ENCODE results near the gene DIAPH2. TPM values are rescaled to one million over a fixed set of nuclear protein-coding genes. Genes with fewer than 3 reads are reported as not detected.

DIAPH2 gene
- total RNA-seq, 1 donor from 2014 or later, result 11.0 TPM

DNA sequence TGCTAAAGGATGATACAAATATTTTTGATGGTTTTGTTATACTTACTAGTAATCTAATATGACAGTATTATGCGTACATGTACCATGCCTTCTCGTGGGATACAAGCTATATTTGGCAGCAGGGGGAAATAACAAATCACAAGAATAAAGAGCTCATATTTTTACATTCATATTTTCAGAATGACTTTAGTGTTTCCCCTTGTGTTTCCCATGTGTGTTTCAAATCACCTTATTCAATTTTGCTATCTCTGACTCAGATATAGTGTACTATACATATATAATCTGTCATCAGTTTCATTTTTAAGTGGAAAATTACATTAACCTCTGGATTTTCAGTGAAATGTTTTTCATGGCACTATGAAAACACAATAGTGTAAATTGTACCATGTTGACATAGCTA, 345.8 kb downstream of the DIAPH2 start:
- FAIRE-seq (no peak), DNase-seq (ENCODE audit: low spot score in 2 of 2) (no peak)

DNA sequence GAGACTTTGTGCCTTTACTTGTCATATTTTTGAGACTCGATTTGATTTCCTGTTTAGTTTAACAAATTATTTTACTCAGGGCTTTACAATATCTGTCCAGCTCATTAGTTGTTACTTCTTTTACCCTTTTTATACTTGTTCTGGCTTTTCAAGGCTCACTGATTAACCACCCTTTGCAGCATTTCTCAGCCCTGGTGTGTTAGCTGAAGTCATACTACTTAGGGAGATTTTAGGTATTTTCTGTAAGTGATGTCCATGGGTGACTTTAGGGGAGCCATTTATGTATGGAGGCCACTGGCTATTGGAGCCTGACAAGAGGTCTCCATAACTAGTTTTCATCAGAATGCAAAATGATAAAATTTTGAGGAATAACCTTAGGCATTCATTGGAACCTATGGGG, 346.3 kb downstream of the DIAPH2 start:
- no peak for FAIRE-seq
- no peak for DNase-seq (ENCODE audit: low spot score in 2 of 2)

DNA sequence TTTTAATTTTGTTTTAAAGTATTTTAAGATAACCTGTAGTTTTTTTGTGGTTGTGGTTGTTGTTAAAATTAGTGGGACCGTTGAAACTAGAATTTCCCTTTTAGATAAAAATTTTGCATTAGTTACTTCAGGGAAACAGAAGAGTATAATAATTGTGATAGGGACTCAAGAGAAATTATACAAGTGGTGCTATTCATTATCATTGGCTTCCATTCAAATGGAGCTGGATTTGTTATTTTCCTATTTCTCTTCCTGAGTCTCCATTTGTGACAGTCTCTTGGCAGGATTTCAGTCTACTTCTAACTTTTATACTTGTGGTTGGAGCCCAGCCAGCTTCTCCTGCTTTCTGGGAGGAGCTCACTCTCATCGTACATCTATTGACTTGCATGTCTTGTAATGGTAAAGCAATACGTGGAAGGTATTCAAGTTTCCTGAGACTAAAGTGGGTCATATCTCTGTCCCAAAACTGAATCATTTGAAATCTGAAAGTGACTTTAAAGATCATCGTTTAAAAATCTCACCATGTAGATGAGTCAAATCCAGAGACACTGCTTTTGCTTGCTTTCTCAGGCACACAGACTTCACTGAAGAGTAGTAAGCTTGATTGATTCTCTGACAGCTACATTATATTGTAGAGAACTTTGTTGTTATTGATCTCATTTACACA, 354.9 kb downstream of the DIAPH2 start:
- FAIRE-seq (no peak), DNase-seq (ENCODE audit: low spot score in 2 of 2) (no peak)

DNA sequence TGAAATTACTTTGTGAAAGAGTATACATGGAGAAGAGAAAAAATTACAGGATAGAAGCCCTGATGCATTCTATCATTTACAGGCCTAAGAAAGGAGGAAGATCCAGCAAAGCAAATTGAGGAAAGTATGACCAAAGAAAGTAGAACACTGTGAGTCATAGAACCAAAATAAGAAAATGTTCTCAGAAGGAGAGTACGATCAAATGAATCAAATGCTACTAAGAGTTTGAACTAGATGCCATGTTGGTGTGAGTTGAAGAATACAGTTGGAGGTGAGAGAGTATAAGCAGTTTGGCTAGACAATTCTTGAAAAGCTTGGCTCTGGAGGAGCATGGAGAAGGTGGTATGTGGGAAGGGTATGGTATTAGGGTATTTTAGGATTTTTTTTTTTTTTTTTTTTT, 360.8 kb downstream of the DIAPH2 start:
- no peak for DNase-seq (ENCODE audit: low spot score in 2 of 2)
- FAIRE-seq, result no peak

DNA sequence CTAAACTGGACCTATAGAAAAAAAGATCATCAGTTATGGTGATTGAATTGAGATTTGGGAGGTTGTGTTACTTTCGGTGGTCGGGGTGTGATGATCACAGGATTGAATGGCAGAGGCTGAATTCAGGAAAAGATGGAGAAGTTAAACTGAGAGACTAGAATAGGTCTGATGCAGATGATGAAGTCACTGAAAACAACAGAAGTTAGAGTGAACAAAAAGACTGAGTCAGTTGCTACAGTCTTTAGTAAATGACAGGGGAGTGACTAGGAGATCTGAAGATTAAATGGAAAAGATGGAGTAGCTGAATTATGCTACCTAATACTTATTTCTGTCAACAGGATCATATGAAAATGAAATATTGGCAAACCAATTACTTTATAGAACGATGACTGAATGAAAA, 362.2 kb downstream of the DIAPH2 start:
- no peak for DNase-seq (ENCODE audit: low spot score in 2 of 2)
- no peak for FAIRE-seq

DNA sequence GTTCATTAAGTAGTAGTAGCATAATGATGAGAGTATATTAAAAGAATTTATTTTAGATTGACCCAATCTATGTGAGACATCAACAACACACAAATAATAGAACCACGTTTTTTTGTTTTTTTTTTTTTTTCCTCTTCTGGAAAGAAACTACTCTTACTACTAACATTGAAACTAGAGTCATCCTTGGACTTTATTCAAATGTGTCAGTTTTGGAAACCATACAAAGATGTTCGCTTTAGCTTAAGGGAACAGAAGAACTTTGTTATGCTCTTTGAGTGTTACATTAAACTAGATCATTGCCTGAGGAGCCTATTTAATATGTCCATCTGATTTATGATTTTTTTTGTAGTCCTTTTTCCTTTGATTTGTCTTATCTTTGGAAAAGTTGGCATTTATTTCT, 365.8 kb downstream of the DIAPH2 start:
- FAIRE-seq, result no peak
- DNase-seq (ENCODE audit: low spot score in 2 of 2), result no peak

DNA sequence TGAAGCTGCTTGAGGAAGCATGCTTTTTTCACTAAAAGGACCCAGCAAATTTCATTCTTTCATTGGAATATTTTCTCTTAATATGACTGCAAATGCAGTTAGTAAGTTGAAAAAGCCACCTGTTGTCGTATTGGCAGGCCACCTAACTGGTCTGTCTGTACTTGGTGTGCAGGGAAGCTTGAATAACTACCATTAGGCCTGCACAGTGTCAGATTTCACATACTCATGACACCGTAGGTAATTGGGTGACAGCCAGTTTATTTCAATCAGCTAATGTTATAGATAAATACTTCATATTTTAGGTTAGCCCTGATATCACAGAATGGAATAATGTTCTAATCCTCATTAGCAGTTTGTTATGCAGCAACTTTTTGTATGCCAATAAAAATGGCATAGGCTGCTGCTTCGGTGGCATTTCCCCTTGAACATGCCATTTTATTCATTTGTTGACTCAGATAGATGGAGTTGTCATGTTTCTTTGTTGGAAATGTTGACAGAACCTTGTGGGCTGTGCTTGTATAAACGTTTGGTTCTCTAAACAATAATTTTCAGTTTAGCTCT, 372.8 kb downstream of the DIAPH2 start:
- no peak for FAIRE-seq
- no peak for DNase-seq (ENCODE audit: low spot score in 2 of 2)

DNA sequence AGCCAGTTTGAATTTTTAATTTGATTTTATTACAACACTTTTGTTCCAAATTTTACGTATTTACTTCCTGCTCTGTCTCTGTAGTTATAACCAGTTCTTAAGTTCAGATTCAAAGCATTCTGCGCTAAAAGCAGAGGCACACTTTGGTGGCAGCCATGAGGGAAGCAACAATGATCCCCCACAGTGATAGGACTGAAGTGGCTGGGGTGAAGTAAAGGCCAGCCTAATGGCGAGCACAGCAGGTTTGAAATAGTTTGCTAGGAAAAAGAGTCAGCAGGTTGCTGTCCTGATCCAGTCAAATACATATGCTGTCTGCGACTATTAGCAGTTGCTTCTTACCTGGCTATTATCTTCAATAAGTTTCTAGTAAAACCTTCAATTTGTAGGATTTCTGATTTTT, 375.4 kb downstream of the DIAPH2 start:
- no peak for FAIRE-seq
- no peak for DNase-seq (ENCODE audit: low spot score in 2 of 2)

DNA sequence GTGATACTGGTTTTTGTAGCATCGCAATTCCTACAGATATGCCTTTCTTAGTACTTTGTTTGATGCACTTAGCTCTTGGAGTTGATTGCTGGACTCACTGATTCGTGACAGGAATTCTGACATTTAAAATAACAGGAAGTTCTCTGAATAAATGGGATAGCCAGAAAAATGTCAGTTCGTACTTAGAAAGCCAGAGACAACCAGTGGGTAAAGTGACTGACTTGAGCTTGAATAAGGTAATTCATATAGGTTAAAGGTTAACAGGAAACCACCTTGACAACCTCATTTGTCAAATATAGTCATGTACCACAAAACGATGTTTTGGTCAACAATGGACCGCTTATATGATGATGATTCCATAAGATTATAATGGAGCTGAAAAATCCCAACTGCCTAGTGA, 380.4 kb downstream of the DIAPH2 start:
- no peak for FAIRE-seq
- DNase-seq (ENCODE audit: low spot score in 2 of 2), result no peak

DNA sequence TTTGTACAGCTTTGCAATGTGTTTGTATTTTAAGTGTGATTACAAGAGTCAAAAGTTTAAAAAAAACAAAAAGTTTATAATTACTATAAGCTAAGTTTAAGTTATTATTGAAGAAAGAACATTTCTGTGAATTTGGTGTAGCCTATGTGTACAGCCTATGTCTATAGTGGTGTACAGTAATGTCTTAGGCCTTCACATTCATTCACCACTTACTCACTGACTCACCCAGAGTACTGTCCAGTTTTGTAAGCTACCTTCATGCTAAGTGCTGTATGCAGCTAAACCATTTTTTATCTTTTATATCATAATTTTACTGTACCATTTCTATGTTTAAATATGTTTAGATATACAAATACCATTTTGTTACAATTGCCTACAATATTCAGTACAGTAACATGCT, 381.3 kb downstream of the DIAPH2 start:
- no peak for FAIRE-seq
- DNase-seq (ENCODE audit: low spot score in 2 of 2), result no peak

DNA sequence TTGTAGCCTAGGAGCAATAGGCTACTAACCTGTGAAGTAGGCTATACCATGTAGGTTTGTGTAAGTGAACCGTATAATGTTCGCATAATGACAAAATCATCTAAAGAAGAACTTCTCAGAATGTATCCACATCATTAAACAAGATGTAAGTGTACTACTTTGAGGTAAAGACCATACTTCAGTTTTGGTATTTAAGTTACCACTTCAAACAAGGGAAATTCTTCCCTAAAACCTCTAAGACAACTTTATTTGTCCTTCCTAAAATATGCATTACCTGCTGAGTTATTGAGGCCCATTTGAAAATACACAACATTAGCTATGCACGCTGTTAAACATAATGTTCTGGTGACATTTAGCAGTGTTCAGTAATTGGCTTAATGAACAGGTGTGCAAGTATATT, 381.7 kb downstream of the DIAPH2 start:
- DNase-seq (ENCODE audit: low spot score in 2 of 2), result no peak
- FAIRE-seq, result no peak

DNA sequence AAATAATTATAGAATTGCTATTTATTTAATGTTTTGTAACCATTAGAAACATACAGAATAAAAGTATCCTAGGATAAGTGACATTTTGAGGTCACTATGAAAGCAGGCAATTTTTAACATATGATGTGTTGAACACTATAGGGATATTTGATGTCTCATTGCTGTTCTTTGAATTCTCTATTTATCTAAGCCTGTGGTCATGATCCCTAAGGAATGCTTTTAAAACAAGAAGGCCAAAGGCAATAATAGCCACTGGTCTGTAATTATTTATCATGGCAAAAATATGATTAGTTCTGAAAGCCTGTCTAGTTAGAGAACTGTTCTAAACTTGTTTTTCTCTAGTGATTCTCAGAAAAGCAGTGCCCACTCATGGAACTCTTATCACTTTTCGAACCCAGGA, 385.7 kb downstream of the DIAPH2 start:
- FAIRE-seq (no peak), DNase-seq (ENCODE audit: low spot score in 2 of 2) (no peak)

DNA sequence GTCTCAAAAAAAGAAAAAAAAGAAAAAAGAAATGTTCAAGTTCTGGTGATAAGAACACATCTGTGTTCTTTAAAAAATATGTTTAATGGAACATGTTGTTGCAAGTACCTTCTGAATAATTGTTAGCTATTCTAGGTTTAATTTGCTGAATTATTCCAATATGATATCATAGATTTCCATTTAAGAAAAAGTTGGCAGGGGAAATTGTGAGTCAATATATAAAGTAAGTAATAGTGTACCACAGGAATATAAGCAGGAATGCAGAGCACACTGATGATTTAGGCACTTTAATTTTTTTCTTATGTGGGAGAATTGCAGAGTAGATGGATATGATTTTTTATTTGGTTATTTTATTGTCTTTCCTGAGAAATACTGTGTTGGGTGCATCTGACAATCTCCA, 389.8 kb downstream of the DIAPH2 start:
- FAIRE-seq, result no peak
- DNase-seq (ENCODE audit: low spot score in 2 of 2), result no peak

DNA sequence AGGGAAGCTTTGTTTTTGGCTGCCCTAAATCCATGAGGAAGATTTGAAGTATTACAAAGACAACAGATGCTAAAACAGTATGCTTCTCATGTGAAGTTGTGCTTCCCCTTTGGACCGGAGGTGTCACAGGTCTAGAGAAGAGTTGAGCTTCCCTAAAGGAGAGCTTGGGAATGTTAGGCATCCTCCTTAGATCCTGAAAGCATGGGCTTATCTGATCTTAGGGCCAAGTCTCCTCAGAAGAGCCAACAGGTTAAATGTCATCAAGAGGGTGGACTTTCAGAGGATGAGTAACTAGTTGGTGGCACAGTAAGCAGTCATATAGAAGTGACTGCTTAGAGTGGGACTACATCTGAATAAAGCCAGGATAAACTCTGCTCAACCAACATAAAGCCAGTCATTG, 404.5 kb downstream of the DIAPH2 start:
- FAIRE-seq (no peak), DNase-seq (ENCODE audit: low spot score in 2 of 2) (no peak)

DNA sequence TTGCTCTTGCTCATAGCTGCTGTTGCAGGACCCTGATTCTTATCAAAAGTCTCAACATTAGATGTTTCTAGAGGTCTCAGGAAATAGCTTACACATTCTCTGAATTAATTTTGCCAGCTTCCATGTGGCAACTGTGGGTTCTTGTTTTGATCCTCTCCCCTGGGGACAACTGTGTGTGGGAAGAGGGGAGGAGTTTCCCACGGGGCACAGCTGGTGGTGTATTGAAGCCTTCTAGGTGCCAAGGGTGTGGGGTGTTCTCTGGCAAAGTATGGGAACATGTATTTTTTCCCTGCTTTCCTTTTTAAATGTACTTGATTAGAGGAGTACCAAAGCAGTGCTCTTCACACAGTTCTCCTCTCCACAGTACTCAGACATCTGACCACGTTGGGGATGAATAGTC, 411.7 kb downstream of the DIAPH2 start:
- DNase-seq (ENCODE audit: low spot score in 2 of 2) (no peak), FAIRE-seq (no peak)

DNA sequence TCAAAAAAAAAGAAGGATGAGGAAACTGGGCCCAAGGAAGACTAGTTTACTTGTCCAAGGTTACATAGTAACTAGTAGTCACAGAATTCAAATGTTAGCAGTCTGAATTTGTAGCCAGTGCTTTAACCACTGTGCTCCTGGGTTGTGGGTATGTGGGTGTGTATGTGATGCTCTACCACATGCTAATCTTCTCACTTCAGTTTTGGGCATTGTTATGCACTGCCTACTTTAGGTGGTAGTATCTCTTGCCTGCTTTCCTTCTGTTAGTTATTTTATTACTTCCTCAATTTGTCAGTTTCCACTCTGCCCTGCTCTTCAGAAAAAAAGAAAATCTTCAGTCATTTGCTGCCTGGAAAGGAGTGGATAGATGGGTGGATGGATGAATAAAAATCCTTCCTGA, 418.3 kb downstream of the DIAPH2 start:
- DNase-seq (ENCODE audit: low spot score in 2 of 2) (no peak), FAIRE-seq (no peak)

DNA sequence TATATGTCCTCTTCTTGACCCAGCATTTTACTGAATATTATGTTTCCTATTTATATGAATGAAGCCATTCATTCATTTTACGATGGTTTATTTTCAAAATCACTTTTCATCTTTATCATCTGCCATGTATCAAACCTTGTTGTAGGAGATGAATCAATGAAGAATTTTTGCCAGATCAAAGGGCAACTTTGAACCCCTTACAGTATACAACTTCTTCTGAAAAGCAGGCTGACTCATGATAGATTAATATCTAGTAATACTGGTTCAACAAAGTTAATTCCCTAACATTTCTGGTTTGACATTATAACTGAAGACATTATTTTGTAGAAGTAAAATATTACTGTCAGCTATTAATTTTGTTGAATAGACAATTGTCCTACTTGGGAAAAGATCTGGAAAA, 425.1 kb downstream of the DIAPH2 start:
- FAIRE-seq, result no peak

DNA sequence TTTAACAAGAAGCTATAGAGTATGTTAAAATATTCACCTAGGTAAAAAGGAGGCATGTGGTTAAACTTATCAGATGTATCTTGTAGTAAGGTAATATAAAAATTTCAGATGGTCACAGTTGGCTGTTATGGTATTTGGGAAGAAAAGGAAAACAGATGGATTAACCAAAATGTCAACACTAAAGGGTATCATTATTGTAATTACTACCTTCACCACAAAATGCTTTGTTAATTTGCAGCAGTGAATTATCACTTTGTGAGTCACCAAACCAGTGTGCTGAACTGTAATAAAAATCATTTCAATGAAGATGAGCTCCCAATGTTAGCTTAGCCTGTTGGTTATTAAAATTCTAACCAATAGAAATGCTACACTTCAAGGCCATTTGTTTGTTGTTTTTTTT, 432.9 kb downstream of the DIAPH2 start:
- DNase-seq (ENCODE audit: low spot score in 2 of 2) (no peak), FAIRE-seq (no peak)

More for the DNA sequence above, 425.1 kb downstream of the DIAPH2 start:
- no peak for DNase-seq (ENCODE audit: low spot score in 2 of 2)

DNA sequence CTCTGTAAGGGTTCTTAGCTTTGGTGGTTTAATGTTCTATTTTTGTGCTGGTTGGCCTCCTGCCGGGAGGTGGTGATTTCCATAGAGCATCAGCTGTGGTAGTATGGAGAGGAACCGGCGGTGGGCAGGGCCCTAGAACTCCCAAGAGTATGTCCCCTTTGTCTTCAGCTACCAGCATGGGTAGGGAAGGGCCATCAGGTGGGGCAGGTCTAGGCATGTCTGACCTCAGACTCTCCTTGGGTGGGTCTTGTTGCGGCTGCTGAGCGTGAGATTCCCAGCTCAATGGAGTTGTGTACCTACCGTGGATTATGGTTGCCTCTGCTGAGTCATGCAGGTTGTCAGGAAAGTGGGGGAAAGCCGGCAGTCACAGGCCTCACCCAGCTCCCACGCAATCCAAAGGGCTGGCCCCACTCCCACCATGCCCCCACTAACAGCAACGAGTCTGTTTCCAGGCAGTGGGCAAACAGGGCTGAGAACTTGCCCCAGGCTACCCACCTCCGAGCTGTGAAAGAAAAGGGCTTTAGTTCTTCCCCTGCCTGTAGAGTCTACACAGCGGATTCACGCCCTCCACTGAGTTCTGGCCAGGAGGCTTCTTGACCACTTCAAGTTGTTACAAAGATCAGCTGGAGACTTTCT, 434.9 kb downstream of the DIAPH2 start:
- no peak for FAIRE-seq
- no peak for DNase-seq (ENCODE audit: low spot score in 2 of 2)

DNA sequence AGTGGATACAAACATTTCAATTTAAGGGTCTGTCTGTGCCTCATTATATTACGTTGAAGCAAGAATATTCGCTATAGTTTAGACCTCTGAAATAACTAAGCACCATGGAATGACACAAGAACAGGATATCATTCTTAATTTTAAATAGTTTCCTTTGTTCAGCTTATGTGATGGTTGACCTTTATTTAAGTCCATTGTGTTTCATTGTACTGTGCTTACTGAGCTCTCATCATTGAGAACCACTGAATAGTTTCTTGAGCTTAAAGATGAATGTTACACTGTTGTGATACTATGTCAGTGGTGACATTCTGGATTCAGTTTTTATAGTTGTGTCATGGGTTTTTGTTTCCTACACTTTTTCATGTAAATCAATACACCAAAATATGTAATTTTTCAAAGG, 438.4 kb downstream of the DIAPH2 start:
- DNase-seq (ENCODE audit: low spot score in 2 of 2), result no peak
- no peak for FAIRE-seq

DNA sequence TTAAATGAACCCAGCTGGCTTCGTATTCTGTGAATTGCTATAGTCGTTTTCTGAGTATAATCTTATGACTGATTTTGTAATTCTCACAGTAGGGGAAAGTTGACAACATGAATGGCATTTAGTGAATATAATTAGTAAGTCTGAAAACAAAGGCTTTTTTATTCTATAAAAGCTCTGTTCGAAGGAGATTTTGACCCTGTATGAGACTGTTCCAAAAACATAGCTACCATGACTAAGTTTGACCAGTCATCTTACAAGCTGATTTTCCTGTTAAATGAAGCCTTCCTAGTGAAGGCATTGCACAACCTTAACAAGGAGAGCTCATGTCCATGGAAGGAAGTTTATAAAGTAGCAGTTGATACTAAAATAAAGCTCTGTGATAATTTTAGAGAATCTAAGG, 441.4 kb downstream of the DIAPH2 start:
- no peak for FAIRE-seq

DNA sequence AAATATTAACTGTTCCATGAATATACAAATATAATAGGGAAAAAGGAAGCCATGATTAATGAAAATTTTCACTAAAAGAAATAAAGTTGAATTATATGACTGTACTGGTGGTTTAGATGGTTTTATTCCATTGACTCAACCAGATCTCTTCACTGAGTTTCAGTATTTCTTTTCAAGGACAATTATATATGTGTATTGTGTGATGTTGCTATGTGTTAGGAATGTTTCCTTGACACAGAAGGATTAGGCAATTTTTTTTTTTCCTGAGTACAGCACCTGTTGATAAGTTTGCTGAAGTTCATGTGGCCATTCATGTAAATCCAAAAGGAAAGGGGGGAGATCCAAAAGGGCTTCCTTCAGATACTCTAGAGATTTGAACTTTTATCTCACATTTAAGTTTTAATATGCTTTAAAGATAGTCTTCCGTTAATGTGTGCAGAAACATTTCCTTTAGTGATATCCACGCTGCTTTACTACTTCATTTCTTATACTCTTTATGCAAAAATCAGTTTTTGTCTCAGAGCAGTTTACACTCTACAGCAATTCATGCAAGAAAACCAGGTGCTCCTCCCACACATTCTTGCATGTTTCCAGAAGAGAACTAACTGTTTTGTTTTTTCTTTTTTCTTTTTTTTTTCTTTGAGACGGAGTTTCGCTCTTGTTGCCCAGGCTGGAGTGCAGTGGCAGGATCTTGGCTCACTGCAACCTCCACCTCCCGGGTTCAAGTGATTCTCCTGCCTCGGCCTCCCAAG, 448.2 kb downstream of the DIAPH2 start:
- FAIRE-seq, result no peak

More for the DNA sequence above, 441.4 kb downstream of the DIAPH2 start:
- no peak for DNase-seq (ENCODE audit: low spot score in 2 of 2)

More for the DNA sequence above, 448.2 kb downstream of the DIAPH2 start:
- DNase-seq (ENCODE audit: low spot score in 2 of 2), result no peak

Measured in frontal cortex (tissue), 4 donors.